ENCODE measurements around the gene NSFL1C.

DNA sequence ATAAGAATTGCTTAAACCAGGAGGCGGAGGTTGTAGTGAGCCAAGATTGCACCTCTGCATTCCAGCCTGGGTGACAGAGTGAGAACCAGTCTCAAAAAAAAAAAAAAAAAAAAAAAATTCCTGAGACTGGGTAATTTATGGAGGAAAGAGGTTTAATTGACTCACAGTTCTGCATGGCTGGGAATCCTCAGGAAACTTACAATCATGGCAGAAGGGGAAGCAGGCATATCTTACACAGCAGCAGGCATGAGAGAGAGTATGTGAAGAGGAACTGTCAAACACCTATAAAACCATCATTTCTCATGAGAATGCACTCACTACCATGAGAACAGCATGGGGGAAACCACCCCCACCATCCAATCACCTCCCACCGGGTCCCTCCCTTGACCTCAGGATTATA lies 72.0 kb downstream of the NSFL1C start:
- no peak for TF ChIP-seq CEBPB (IDR thresholded peaks at IDR 0.05)
- TF ChIP-seq EP300 (IDR thresholded peaks at IDR 0.05; ENCODE audit: borderline replicate concordance) = no peak
- no peak for TF ChIP-seq RAD21 (IDR thresholded peaks at IDR 0.05; ENCODE audit: low read depth)
- TF ChIP-seq, protein P1, sequence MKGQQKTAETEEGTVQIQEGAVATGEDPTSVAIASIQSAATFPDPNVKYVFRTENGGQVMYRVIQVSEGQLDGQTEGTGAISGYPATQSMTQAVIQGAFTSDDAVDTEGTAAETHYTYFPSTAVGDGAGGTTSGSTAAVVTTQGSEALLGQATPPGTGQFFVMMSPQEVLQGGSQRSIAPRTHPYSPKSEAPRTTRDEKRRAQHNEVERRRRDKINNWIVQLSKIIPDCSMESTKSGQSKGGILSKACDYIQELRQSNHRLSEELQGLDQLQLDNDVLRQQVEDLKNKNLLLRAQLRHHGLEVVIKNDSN (IDR thresholded peaks at IDR 0.05) = no peak
- TF ChIP-seq NFIC (IDR thresholded peaks at IDR 0.05) = no peak
- TF ChIP-seq, protein P2, sequence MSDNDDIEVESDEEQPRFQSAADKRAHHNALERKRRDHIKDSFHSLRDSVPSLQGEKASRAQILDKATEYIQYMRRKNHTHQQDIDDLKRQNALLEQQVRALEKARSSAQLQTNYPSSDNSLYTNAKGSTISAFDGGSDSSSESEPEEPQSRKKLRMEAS (IDR thresholded peaks at IDR 0.05) = no peak
- no peak for TF ChIP-seq FOXM1 (IDR thresholded peaks at IDR 0.05; ENCODE audit: borderline replicate concordance, low read depth)
- TF ChIP-seq TAF1 (IDR thresholded peaks at IDR 0.05; ENCODE audit: low read depth) = no peak
- no peak for TF ChIP-seq CREB1 (IDR thresholded peaks at IDR 0.05; ENCODE audit: low read depth)
- no peak for TF ChIP-seq YY1 (IDR thresholded peaks at IDR 0.05; ENCODE audit: low read depth)
- TF ChIP-seq, protein P3, sequence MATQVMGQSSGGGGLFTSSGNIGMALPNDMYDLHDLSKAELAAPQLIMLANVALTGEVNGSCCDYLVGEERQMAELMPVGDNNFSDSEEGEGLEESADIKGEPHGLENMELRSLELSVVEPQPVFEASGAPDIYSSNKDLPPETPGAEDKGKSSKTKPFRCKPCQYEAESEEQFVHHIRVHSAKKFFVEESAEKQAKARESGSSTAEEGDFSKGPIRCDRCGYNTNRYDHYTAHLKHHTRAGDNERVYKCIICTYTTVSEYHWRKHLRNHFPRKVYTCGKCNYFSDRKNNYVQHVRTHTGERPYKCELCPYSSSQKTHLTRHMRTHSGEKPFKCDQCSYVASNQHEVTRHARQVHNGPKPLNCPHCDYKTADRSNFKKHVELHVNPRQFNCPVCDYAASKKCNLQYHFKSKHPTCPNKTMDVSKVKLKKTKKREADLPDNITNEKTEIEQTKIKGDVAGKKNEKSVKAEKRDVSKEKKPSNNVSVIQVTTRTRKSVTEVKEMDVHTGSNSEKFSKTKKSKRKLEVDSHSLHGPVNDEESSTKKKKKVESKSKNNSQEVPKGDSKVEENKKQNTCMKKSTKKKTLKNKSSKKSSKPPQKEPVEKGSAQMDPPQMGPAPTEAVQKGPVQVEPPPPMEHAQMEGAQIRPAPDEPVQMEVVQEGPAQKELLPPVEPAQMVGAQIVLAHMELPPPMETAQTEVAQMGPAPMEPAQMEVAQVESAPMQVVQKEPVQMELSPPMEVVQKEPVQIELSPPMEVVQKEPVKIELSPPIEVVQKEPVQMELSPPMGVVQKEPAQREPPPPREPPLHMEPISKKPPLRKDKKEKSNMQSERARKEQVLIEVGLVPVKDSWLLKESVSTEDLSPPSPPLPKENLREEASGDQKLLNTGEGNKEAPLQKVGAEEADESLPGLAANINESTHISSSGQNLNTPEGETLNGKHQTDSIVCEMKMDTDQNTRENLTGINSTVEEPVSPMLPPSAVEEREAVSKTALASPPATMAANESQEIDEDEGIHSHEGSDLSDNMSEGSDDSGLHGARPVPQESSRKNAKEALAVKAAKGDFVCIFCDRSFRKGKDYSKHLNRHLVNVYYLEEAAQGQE (IDR thresholded peaks at IDR 0.05; ENCODE audit: low read depth) = no peak
- TF ChIP-seq TCF12 (IDR thresholded peaks at IDR 0.05; ENCODE audit: low read depth) = no peak
- TF ChIP-seq EGR1 (IDR thresholded peaks at IDR 0.05) = no peak
- no peak for TF ChIP-seq TEAD4 (IDR thresholded peaks at IDR 0.05)
